ENCODE data around the gene STK25.
"Not testable (repeated sequence)": the region's sequence is repeated elsewhere in the genome, so short reads cannot be mapped to it uniquely, and the experiment has no call there.

Gene STK25

GRCh38 chr2:241456546-241456945 lies 51.8 kb downstream of the STK25 start:
- TF ChIP-seq CTCF (IDR thresholded peaks at IDR 0.05; ENCODE audit: low read depth, low read length): no peak
- no peaks in the 10 kb centered on the region for H3K9me3 ChIP-seq (ENCODE audit: severe bottlenecking)
- DNase-seq: no peak
- no peak overlapping the region for H3K4me3 ChIP-seq (ENCODE audit: low read depth, low read length)
- H3K27me3 ChIP-seq (ENCODE audit: insufficient read depth, low read depth, severe bottlenecking): no peaks in the 10 kb centered on the region
- no peaks in the 10 kb centered on the region for H3K36me3 ChIP-seq
- H3K27ac ChIP-seq: no peak overlapping the region

- Histone ChIP-seq H3K36me3 (no peaks in the 10 kb centered on the region), H3K4me3 (ENCODE audit: low read depth, low read length) (no peak overlapping the region), H3K27ac (no peak overlapping the region), H3K9me3 (ENCODE audit: severe bottlenecking) (no peaks in the 10 kb centered on the region), H3K27me3 (ENCODE audit: insufficient read depth, low read depth, severe bottlenecking) (no peaks in the 10 kb centered on the region)
- DNase-seq: no peak
- no peak for TF ChIP-seq CTCF (IDR thresholded peaks at IDR 0.05; ENCODE audit: low read depth, low read length)
These were observed 53.4 kb downstream of the STK25 start for GRCh38 chr2:241454837-241455485.

DNA sequence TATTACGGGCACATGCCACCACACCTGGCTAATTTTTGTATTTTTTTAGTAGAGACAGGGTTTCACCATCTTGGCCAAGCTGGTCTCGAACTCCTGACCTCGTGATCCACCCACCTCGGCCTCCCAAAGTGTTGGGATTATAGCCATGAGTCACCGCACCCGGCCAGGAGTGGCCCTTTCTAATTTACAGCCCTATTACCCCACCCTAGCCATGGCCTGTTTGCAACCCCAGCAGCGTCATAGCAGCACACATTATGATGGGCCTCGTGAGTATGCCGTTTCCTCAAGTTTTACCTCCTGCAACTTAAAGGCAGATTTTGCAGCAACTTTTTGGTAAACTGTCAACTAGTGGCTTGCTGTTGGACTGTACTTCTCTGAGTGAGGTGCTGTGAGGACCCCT lies 54.5 kb downstream of the STK25 start:
- H3K9me3 ChIP-seq (ENCODE audit: severe bottlenecking); H3K36me3 ChIP-seq; H3K27me3 ChIP-seq (ENCODE audit: insufficient read depth, low read depth, severe bottlenecking); H3K27ac ChIP-seq; H3K4me3 ChIP-seq (ENCODE audit: low read depth, low read length); DNase-seq: not testable (repeated sequence)

- DNase-seq: no peak
- no peaks in the 10 kb centered on the region for H3K36me3 ChIP-seq
- H3K27me3 ChIP-seq (ENCODE audit: insufficient read depth, low read depth, severe bottlenecking): no peaks in the 10 kb centered on the region
- no peak overlapping the region for H3K27ac ChIP-seq
- no peak overlapping the region for H3K4me3 ChIP-seq (ENCODE audit: low read depth, low read length)
- no peak for TF ChIP-seq CTCF (IDR thresholded peaks at IDR 0.05; ENCODE audit: low read depth, low read length)
- no peaks in the 10 kb centered on the region for H3K9me3 ChIP-seq (ENCODE audit: severe bottlenecking)
These were observed 56.4 kb downstream of the STK25 start for GRCh38 chr2:241451840-241452506.

GRCh38 chr2:241450092-241450491 lies 58.3 kb downstream of the STK25 start:
- not testable (repeated sequence) for H3K36me3 ChIP-seq; H3K27ac ChIP-seq; DNase-seq; H3K9me3 ChIP-seq (ENCODE audit: severe bottlenecking); H3K27me3 ChIP-seq (ENCODE audit: insufficient read depth, low read depth, severe bottlenecking); H3K4me3 ChIP-seq (ENCODE audit: low read depth, low read length)

- H3K27ac ChIP-seq: no peak overlapping the region
- no peaks in the 10 kb centered on the region for H3K27me3 ChIP-seq (ENCODE audit: insufficient read depth, low read depth, severe bottlenecking)
- DNase-seq: no peak
- TF ChIP-seq CTCF (IDR thresholded peaks at IDR 0.05; ENCODE audit: low read depth, low read length): no peak
- H3K4me3 ChIP-seq (ENCODE audit: low read depth, low read length): no peak overlapping the region
- H3K36me3 ChIP-seq: peaks cover 41% of the 10 kb centered on the region
- no peaks in the 10 kb centered on the region for H3K9me3 ChIP-seq (ENCODE audit: severe bottlenecking)
These were observed 63.0 kb downstream of the STK25 start for GRCh38 chr2:241445426-241445825.
